ENCODE data around the gene CRACR2A.

The CRACR2A gene

DNA sequence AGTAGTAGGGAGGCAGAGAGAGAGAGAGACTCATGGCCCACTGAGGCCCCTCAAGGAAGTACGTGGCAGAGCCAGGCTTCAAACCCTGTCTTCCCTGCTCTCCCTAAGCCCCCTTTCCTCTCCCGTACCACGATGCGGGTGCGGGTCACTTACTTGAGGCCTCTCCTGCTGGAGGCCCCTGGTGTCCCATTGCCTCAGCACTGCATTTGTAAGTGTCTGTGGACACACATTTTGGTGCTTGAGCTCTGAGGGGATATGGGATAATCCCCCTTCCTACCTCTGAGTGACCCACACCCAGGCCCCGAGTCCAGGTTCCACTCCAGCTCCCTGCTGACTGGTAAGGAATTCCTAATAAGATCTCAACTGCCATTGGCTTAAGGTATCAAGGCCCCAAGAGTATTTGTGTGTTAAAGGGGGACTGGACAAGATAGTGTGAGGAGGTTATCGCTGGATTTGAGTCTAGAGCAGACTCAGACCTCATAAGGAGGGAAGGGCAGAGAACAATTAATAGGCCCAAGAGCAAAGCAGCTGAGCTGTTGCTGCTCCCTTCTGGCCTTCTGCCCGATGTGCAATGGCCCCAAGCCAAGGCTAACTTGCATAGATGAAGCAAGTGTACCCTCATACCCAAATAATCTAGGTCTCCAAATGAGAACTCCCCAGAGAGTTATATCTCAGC, 71.9 kb downstream of the CRACR2A start:
- no peak for DNase-seq

- no peak for DNase-seq
Measured at GRCh38 chr12:3679831-3680230, 73.1 kb downstream of the CRACR2A start.

DNA sequence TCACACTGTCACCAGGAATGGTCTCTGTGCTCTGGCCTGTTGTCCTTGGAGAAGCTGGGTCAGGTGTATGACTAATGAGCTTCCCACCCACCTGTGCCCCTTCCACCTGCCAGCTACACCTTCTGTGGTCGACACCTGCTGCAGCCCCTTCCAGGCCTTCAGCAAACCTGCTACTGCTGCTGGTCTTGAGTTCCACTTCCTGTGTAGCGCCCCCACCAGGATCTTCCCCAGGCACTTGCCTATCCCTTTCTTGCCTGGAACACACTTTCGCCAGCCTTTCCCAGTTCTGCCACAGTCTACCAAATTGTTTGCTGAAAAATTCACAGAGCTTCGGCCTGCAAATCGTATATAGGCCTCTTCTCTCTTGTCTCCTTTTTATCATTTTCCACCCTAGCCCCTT, 75.3 kb downstream of the CRACR2A start:
- DNase-seq = no peak

GRCh38 chr12:3673981-3674708, 78.8 kb downstream of the CRACR2A start:
- DNase-seq = no peak

DNA sequence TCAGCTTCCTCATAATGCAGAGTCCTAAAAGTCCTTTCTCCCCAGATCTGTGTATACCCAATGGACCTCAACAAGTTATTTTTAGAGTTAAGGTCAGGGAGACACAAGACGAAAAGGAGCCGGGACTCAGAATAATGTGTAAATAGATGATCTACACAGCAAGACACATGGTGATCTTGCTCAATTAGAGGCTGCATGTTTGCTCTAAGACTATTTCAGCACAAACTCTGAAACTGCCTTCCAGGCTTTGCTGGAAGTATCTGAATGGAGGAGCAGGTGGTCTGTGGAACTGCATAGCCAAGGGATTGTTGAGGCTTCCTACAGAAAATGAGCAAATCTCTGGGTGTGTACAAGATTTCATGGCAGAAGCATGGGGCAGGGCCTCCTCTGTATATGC, 80.8 kb downstream of the CRACR2A start:
- DNase-seq = no peak

- DNase-seq = no peak
Measured at GRCh38 chr12:3671330-3672112, 81.4 kb downstream of the CRACR2A start.

- no peak for DNase-seq
Measured at GRCh38 chr12:3670083-3670620, 82.8 kb downstream of the CRACR2A start.

DNA sequence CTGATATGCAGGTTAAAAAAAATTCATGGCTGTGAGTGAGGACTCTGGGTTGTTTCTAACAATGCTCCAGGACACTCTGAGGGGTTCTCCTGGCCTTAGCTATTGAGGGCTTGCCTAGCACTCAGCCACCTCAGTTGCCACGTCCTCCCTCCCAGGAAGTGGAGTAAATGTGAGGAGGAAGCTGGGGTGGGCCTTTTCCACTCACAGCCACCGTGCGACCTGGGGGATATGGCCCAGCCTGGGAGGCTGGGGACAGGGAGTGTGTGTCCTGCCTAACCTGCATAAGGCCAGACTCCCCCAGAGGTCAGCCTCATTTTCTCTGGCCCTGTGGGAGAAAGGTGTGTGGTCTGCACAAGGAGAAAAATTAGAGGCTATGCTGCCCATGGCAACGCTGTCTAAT, 83.3 kb downstream of the CRACR2A start:
- DNase-seq = no peak

GRCh38 chr12:3668479-3669165, 84.3 kb downstream of the CRACR2A start:
- DNase-seq = no peak

DNA sequence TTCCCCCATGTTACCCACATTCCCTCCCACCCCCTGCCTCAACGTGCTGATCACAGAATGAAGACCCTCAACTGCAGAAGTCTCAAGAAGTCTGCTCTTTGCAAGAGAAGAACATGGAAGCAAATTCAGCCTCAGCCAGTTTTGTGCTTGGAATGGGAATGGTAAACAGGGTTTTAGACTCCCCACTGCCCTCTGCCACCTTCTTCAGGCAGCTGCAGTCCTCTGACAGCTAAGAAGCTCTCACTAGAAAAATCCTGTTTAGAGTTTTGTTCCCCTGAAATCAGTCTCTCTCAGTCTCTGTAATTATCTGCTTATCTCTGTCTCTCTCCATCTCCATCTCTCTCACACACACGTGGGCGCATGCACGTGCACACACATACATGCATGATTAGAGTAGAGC, 85.4 kb downstream of the CRACR2A start:
- DNase-seq = no peak

- DNase-seq = no peak
Measured at GRCh38 chr12:3666441-3666840, 86.5 kb downstream of the CRACR2A start.

DNA sequence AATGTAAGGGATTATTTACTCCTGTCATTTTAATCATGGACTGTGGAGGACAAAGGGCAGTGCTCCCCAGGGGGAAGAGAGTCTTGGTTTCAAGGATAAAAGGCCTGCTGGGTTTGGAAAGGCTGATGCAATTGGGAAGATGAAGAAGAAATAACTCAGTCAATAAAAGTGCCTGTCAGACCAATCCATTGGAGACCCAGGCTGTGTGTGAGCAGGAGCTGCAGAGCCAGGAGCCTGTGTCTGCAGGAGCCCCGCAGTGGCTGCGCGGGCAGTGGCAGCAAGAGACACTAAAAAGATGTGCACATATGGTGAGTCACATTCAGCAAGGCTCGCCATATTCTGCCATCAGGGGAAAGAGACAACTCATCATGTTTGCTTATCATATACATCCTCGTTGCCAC, 90.4 kb downstream of the CRACR2A start:
- DNase-seq = no peak

- no peak for DNase-seq
Measured at GRCh38 chr12:3661028-3661427, 91.9 kb downstream of the CRACR2A start.

DNA sequence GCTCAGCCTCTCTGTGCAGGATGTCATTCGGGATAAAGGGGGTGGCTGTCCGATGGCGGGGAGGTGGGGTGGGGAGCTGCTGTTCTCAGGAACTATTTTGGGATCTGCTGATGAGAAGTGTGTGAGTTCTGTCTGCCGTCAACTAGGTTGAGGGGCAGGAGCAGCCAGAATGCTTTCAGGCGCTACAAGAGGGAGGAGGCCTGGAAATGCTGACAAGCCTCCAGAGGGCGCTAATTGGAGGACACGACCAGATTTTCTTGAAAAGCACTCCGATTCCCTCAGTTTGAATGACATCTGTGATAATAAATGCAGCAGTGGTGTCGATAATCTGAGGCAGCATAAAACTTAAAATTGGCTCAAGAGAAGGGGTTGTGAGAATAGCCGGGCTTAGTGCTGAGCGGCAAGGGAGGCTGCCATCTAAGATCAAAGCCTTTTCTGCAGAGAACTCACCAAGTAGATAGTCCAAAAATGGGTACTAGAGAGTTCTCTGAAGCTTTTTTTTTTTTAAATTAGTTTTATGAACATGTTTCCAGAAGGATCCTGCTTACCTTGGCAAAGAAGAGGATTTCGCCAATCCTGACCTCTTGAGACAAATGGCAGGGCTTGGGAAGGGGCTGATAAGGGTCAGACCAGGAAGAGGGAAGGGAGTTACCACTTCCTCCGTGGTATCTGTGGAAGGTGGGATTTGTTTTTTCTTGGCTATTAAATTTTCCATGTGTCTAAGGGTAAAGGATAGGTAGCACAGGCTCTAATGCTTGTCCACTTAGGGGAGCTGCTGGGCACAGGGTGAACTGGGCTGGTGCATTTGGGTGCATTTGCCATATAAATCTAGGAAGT, 94.4 kb downstream of the CRACR2A start:
- DNase-seq = no peak

DNA sequence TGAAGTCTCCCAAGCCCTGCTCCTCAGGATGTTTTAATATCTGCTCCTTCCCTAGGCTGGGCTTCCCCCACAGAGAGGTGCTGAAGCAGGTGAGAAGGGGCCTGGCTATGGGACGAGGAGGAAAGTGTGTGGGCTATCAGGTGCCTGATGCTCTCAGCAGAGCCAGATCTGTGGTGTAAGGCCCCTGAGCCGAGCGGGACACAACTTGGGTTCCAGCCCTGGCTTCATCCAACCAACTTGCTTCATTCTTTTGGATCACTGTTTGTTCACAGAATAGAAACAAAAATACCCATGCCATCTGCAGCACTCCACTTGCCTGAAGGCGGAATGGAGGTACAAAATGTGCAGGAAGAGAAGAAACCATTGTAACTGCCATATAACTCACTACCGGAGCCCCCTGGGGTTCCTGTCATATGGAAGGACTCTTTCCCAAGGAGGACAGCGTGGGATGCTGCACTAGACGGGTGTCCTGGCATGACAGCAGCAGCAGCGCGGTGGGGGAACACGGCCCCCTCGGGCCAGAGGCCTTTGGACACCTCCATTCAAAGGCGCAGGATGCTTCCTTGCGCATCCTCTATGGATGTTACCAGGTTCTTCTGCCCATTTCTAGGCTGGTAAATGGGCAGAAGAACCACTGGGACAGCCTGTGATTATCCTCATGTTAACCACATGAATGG, 95.8 kb downstream of the CRACR2A start:
- DNase-seq = no peak

GRCh38 chr12:3655328-3655900, 97.5 kb downstream of the CRACR2A start:
- no peak for DNase-seq

GRCh38 chr12:3651585-3652424, 101.1 kb downstream of the CRACR2A start:
- no peak for DNase-seq

- no peak for DNase-seq
Measured at GRCh38 chr12:3647504-3647903, 105.4 kb downstream of the CRACR2A start.

DNA sequence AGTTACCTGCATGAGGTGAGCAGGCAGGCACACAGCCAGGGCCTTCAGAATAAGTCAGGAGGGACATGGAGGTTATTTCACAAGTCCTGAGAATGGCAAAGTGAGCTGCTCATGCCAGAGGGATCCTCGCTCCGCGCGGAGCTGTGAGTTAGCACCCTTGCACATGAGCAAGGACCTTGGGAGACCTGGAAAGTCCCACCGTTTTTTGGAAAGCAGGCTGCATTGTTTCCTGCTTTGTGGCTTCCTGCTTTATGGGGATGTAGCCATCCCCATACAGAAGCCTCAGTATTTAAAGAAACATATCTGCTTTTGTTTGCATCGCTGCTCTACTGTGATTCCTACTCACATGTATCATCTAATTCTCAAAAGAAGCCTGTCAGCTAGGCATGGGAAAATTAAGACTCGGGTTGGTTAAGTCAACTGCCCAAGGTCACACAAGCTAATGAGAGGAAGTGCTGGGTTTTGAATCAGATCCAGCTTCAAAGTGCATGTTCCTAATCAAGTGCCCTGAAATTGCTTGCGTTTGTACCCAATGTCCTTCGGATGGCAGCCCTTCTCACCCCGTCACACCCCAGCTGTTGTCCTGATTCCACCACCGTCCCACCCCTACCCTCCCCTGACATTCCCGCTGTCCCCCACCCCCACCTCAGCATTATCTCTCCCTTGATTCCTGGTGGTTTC, 106.2 kb downstream of the CRACR2A start:
- DNase-seq = no peak

- no peak for DNase-seq
Measured at GRCh38 chr12:3645091-3645490, 107.8 kb downstream of the CRACR2A start.
